H9 (cell line): ENCODE measurements around the gene FAM184A. TPM values are rescaled to one million over a fixed set of nuclear protein-coding genes. Genes with fewer than 3 reads are reported as not detected.

Experiments
- DNase-seq: peaks from one replicate; pipeline ENCODE4 v3.0.0-alpha.2; 2017
- H2AFZ ChIP-seq: one replicate; pipeline ENCODE4 v1.6.1; 2013; ENCODE audit warnings: mild to moderate bottlenecking, low read length, control low read depth, moderate library complexity
- H2AK5ac ChIP-seq: 2 replicates; pipeline ENCODE4 v1.6.1; 2013; ENCODE audit warnings: low read length, control low read depth, mixed read lengths; ENCODE audit not compliant: insufficient read length
- H2BK120ac ChIP-seq: one replicate; pipeline ENCODE4 v1.6.1; 2013; ENCODE audit warnings: low read depth, mild to moderate bottlenecking, low read length, control low read depth, inconsistent platforms; ENCODE audit not compliant: poor library complexity, severe bottlenecking
- H2BK12ac ChIP-seq: 2 replicates; pipeline ENCODE4 v1.6.1; 2013; ENCODE audit warnings: low read length, control low read depth, mixed read lengths, low read depth; ENCODE audit not compliant: insufficient read length
- H2BK15ac ChIP-seq: 2 replicates; pipeline ENCODE4 v1.6.1; 2013; ENCODE audit warnings: low read depth, low read length, control low read depth
- H2BK20ac ChIP-seq: one replicate; pipeline ENCODE4 v1.6.1; 2013; ENCODE audit warnings: low read depth, mild to moderate bottlenecking, low read length, control low read depth, inconsistent platforms; ENCODE audit not compliant: poor library complexity, severe bottlenecking
- H2BK5ac ChIP-seq: 2 replicates; pipeline ENCODE4 v1.6.1; 2013; ENCODE audit warnings: low read length, control low read depth, mixed read lengths; ENCODE audit not compliant: insufficient read length
- H3K14ac ChIP-seq: 2 replicates; pipeline ENCODE4 v1.6.1; 2013; ENCODE audit warnings: low read length, control low read depth; ENCODE audit not compliant: insufficient read depth
- H3K18ac ChIP-seq: 2 replicates; pipeline ENCODE4 v1.6.1; 2013; ENCODE audit warnings: low read depth, mild to moderate bottlenecking, mixed read lengths, low read length, control low read depth; ENCODE audit not compliant: insufficient read length
- H3K23ac ChIP-seq: 2 replicates; pipeline ENCODE4 v1.6.1; 2013; ENCODE audit warnings: low read length, control low read depth, mixed read lengths, low read depth; ENCODE audit not compliant: insufficient read length
- H3K23me2 ChIP-seq: 2 replicates; pipeline ENCODE4 v1.6.1; 2013; ENCODE audit warnings: low read depth, mild to moderate bottlenecking, mixed read lengths, low read length, control low read depth; ENCODE audit not compliant: insufficient read length, poor library complexity, severe bottlenecking
- H3K27ac ChIP-seq: 2 replicates; pipeline ENCODE4 v1.5.1; 2013; ENCODE audit warnings: low read length, control low read depth, mixed read lengths, low read depth; ENCODE audit not compliant: insufficient read length
- H3K27me3 ChIP-seq: 2 replicates; pipeline ENCODE4 v1.6.1; 2013; ENCODE audit warnings: low read length, control low read depth, inconsistent platforms; ENCODE audit not compliant: insufficient read depth
- H3K4ac ChIP-seq: 2 replicates; pipeline ENCODE4 v1.6.1; 2013; ENCODE audit warnings: low read depth, mild to moderate bottlenecking, control low read depth, inconsistent platforms, low read length, moderate library complexity
- H3K4me1 ChIP-seq: 2 replicates; pipeline ENCODE4 v1.6.1; 2013; ENCODE audit warnings: low read length, control low read depth, inconsistent platforms; ENCODE audit not compliant: insufficient read depth
- H3K4me2 ChIP-seq: 2 replicates; pipeline ENCODE4 v1.6.1; 2013; ENCODE audit warnings: low read length, control low read depth, mixed read lengths; ENCODE audit not compliant: insufficient read length, insufficient read depth
- H3K56ac ChIP-seq: 2 replicates; pipeline ENCODE4 v1.6.1; 2013; ENCODE audit warnings: low read depth, mild to moderate bottlenecking, mixed read lengths, low read length, control low read depth; ENCODE audit not compliant: insufficient read length
- H3K79me1 ChIP-seq: 2 replicates; pipeline ENCODE4 v1.6.1; 2013; ENCODE audit warnings: low read depth, mild to moderate bottlenecking, moderate library complexity, low read length, control low read depth, inconsistent platforms; ENCODE audit not compliant: insufficient read depth, poor library complexity, severe bottlenecking
- H3K79me2 ChIP-seq: 2 replicates; pipeline ENCODE4 v1.6.1; 2013; ENCODE audit warnings: low read length, control low read depth, inconsistent platforms; ENCODE audit not compliant: insufficient read depth
- H3K9ac ChIP-seq: 2 replicates; pipeline ENCODE4 v1.6.1; 2013; ENCODE audit warnings: low read length, control low read depth, mixed read lengths; ENCODE audit not compliant: insufficient read length; ENCODE audit errors: extremely low read depth
- H3K9me3 ChIP-seq: one replicate; pipeline ENCODE4 v1.6.1; 2013; ENCODE audit warnings: low read depth, low read length, inconsistent platforms; ENCODE audit not compliant: control insufficient read depth
- H3T11ph ChIP-seq: one replicate; pipeline ENCODE4 v1.6.1; 2013; ENCODE audit warnings: mild to moderate bottlenecking, low read length, control low read depth, inconsistent platforms
- H4K20me1 ChIP-seq: one replicate; pipeline ENCODE4 v1.6.1; 2013; ENCODE audit not compliant: control insufficient read depth, insufficient read length, insufficient read depth
- H4K5ac ChIP-seq: 2 replicates; pipeline ENCODE4 v1.6.1; 2013; ENCODE audit warnings: low read depth, mild to moderate bottlenecking, mixed read lengths, low read length, control low read depth; ENCODE audit not compliant: insufficient read length
- H4K8ac ChIP-seq: replicated peaks from 2 replicates; pipeline ENCODE4 v1.6.1; 2013; ENCODE audit warnings: low read length, control low read depth, mixed read lengths, low read depth; ENCODE audit not compliant: insufficient read length
- H4K91ac ChIP-seq: 2 replicates; pipeline ENCODE4 v1.6.1; 2013; ENCODE audit warnings: low read depth, mild to moderate bottlenecking, moderate library complexity, mixed read lengths, low read length, control low read depth; ENCODE audit not compliant: insufficient read length
- H3K27ac Mint-ChIP-seq, 3 experiments: 2 replicates in 2 of 3; 3 replicates in 1 of 3; pipeline ENCODE4 v1.8.0; 2020 to 2021; ENCODE audit warnings: mixed read lengths in 3 of 3, mild to moderate bottlenecking in 1 of 3, moderate library complexity in 1 of 3
- H3K27me3 Mint-ChIP-seq: 2 replicates; pipeline ENCODE4 v1.8.0; 2021; ENCODE audit warnings: low read depth, mild to moderate bottlenecking, moderate library complexity, mixed read lengths
- H3K36me3 Mint-ChIP-seq, 3 experiments: 2 replicates in 2 of 3; 3 replicates in 1 of 3; pipeline ENCODE4 v1.8.0; 2020 to 2021; ENCODE audit warnings: low read depth in 3 of 3, mixed read lengths in 3 of 3; ENCODE audit not compliant: insufficient read depth in 1 of 3
- H3K4me1 Mint-ChIP-seq, 2 experiments: 2 replicates each; pipeline ENCODE4 v1.8.0; 2020; ENCODE audit warnings: mixed read lengths in 2 of 2
- H3K4me3 Mint-ChIP-seq, 2 experiments: 2 replicates in 1 of 2; 3 replicates in 1 of 2; pipeline ENCODE4 v1.8.0; 2020 to 2021; ENCODE audit warnings: mild to moderate bottlenecking in 2 of 2, mixed read lengths in 2 of 2, moderate library complexity in 1 of 2
- H3K9me3 Mint-ChIP-seq, 2 experiments: 2 replicates in 1 of 2; 3 replicates in 1 of 2; pipeline ENCODE4 v1.8.0; 2020; ENCODE audit warnings: mild to moderate bottlenecking in 2 of 2, mixed read lengths in 2 of 2, moderate library complexity in 1 of 2
- CTCF ChIP-seq: fragments of 200-600 bp; sonication (generic); conservative IDR thresholded peaks from 3 replicates; pipeline ENCODE4 v1.8.0; 2021; ENCODE audit warnings: antibody characterized with exemption, mild to moderate bottlenecking
- WGBS: extraction: QIAGEN DNeasy Blood & Tissue Kit; methylation state at CpG from one replicate; pipeline ENCODE4 v1.1.7; 2013; ENCODE audit warnings: missing lambda C conversion rate, low lambda C conversion rate, mixed read lengths; ENCODE audit not compliant: insufficient read length; ENCODE audit errors: extremely low coverage; 5-methylcytosine and 5-hydroxymethylcytosine counted together
- total RNA-seq: library from RNA; stranded (reverse); gene quantifications from 2 replicates; pipeline ENCODE4 v1.2.1, GENCODE V29; 2021

The FAM184A gene
- total RNA-seq, 1 experiment from 2014 or later, result 11.4 TPM

- Histone ChIP-seq H3K79me2 (no peaks in the 10 kb centered on the region), H3K4me1 (no peaks in the 10 kb centered on the region), H3K23me2 (no peaks in the 10 kb centered on the region), H2BK120ac (no peak overlapping the region), H3K27me3 (no peaks in the 10 kb centered on the region; the same call in 1 of the 2 replicates), H3K9me3 (no peaks in the 10 kb centered on the region), H2BK15ac (no peak overlapping the region), H3K9ac (no peak overlapping the region), H3K23ac (no peak overlapping the region), H2BK5ac (no peak overlapping the region), H2AFZ (no peak overlapping the region), H3K14ac (no peak overlapping the region), H2BK20ac (no peak overlapping the region), H3K79me1 (no peaks in the 10 kb centered on the region), H2AK5ac (no peak overlapping the region), H4K20me1 (no peaks in the 10 kb centered on the region), H2BK12ac (no peak overlapping the region), H4K8ac (no peak overlapping the region), H3K4ac (no peak overlapping the region), H3K56ac (no peak overlapping the region), H3K27ac (no peak overlapping the region), H4K91ac (no peak overlapping the region), H3K18ac (no peak overlapping the region), H4K5ac (no peak overlapping the region), H3T11ph (no peak overlapping the region), H3K4me2 (no peak overlapping the region)
- Mint-ChIP-seq H3K9me3 (no peaks in the 10 kb centered on the region), H3K36me3 (no peaks in the 10 kb centered on the region), H3K27ac (no peak overlapping the region), H3K4me1 (peaks cover 14 to 22% of the 10 kb centered on the region in 2 experiments), H3K27me3 (peaks cover 11% of the 10 kb centered on the region), H3K4me3 (no peak overlapping the region)
- peak; percentile 58 for TF ChIP-seq CTCF
- no peak for DNase-seq
- WGBS, result no CpG with 5 or more reads among the region's 3 CpGs
Observed at GRCh38 chr6:119116712-119117281, 38.3 kb upstream of the FAM184A start.
